K562 (cell line): ENCODE measurements around the gene HPSE2. TPM values are rescaled to one million over a fixed set of nuclear protein-coding genes. Genes with fewer than 3 reads are reported as not detected.

Source experiments
- ATAC-seq: fragments of 200-7000 bp; cut with Tn5 transposase; 3 replicates; pipeline ENCODE4 v1.9.1; 2020; ENCODE audit warnings: moderate library complexity
- BruUV-seq: library from RNA; stranded (reverse); fragments of 400-500 nt; replicated peaks from 2 replicates; lab custom pipeline; 2021; lab: Mats Ljungman, UMichigan
- CTCF ChIA-PET: fragments of 300-600 bp; formaldehyde crosslinking; extraction: SDS; loops from one replicate; lab custom pipeline; 2021; ENCODE audit warnings: low intra/inter-chr PET ratio; lab: Yijun Ruan, JAX
- POLR2A ChIA-PET: fragments of 300-600, 350-650 bp; sonication (Branson Sonifier 250); formaldehyde crosslinking; extraction: SDS; loops from one replicate; lab custom pipeline; 2021; ENCODE audit warnings: antibody characterized with exemption, inconsistent platforms; lab: Yijun Ruan, JAX
- DNase-seq, 4 experiments: peaks; one replicate each; pipeline versions ENCODE4 v3.0.0 to v3.0.0-alpha.2; 2011 to 2018; ENCODE audit warnings: low spot score in 3 of 4, mixed read lengths in 3 of 4; ENCODE audit errors: extremely low read depth in 1 of 4
- FAIRE-seq: peaks from 2 replicates; lab custom pipeline; 2011; peaks lifted over from hg19 to GRCh38; lab: Jason Lieb, UNC
- H2AFZ ChIP-seq: 2 replicates; pipeline ENCODE4 v1.6.0; 2011; ENCODE audit warnings: low read depth, low read length, control low read depth, inconsistent platforms
- H3K27ac ChIP-seq: fragments of 200-600 bp; 3 replicates; pipeline ENCODE4 v1.8.0; 2011; ENCODE audit warnings: low read depth, mild to moderate bottlenecking, control low read depth, inconsistent platforms, low read length, moderate library complexity, mixed read lengths; ENCODE audit errors: extremely low read depth
- H3K27me3 ChIP-seq, 2 experiments: fragments of 300-600 bp in 1 of 2; 2 replicates in 1 of 2; 3 replicates in 1 of 2; pipeline versions ENCODE4 v1.6.0 to v1.8.0; 2011; ENCODE audit warnings: inconsistent platforms in 2 of 2, low read length in 2 of 2, mild to moderate bottlenecking in 1 of 2, mixed read lengths in 1 of 2, moderate library complexity in 1 of 2; ENCODE audit not compliant: control insufficient read depth in 2 of 2, insufficient read depth in 2 of 2
- H3K36me3 ChIP-seq: fragments of 300-600 bp; 3 replicates; pipeline ENCODE4 v1.8.0; 2011; ENCODE audit warnings: mild to moderate bottlenecking, low read length, inconsistent platforms; ENCODE audit not compliant: control insufficient read depth, insufficient read depth
- H3K4me1 ChIP-seq, 2 experiments: fragments of 200-600 bp in 1 of 2; replicated peaks in 1 of 2; 2 replicates in 1 of 2; 3 replicates in 1 of 2; pipeline versions ENCODE4 v1.5.1 to v1.8.0; 2011; ENCODE audit warnings: inconsistent platforms in 2 of 2, low read length in 2 of 2, mild to moderate bottlenecking in 1 of 2, mixed read lengths in 1 of 2, moderate library complexity in 1 of 2; ENCODE audit not compliant: control insufficient read depth in 2 of 2, insufficient read depth in 2 of 2
- H3K4me2 ChIP-seq: 2 replicates; pipeline ENCODE4 v1.6.1; 2011; ENCODE audit warnings: low read length, control low read depth, inconsistent platforms, mixed read lengths; ENCODE audit not compliant: insufficient read depth
- H3K4me3 ChIP-seq: fragments of 200-600 bp; sonication (generic), shearing (Covaris generic); 2 replicates; pipeline ENCODE4 v1.5.1; 2016; ENCODE audit warnings: control low read depth, inconsistent platforms
- H3K79me2 ChIP-seq: fragments of 200-600 bp; 3 replicates; pipeline ENCODE4 v1.8.0; 2011; ENCODE audit warnings: low read length, inconsistent platforms; ENCODE audit not compliant: control insufficient read depth, insufficient read depth
- H3K9ac ChIP-seq, 2 experiments: 2 replicates each; pipeline versions ENCODE4 v1.6.0 to v1.6.1; 2011; ENCODE audit warnings: low read depth in 2 of 2, low read length in 2 of 2, control low read depth in 1 of 2, inconsistent platforms in 1 of 2, mild to moderate bottlenecking in 1 of 2, mixed read lengths in 1 of 2; ENCODE audit not compliant: insufficient read depth in 1 of 2
- H3K9me1 ChIP-seq: one replicate; pipeline ENCODE4 v1.6.0; 2011; ENCODE audit warnings: inconsistent platforms, mild to moderate bottlenecking, low read length, moderate library complexity; ENCODE audit not compliant: control insufficient read depth, insufficient read depth
- H3K9me3 ChIP-seq: replicated peaks from 2 replicates; pipeline ENCODE4 v1.5.1; 2011; ENCODE audit warnings: low read depth, low read length, inconsistent platforms; ENCODE audit not compliant: control insufficient read depth, insufficient read depth
- H4K20me1 ChIP-seq: replicated peaks from 2 replicates; pipeline ENCODE4 v1.6.1; 2011; ENCODE audit warnings: low read length, inconsistent platforms, mixed read lengths; ENCODE audit not compliant: control insufficient read depth, insufficient read depth
- CBX3 ChIP-seq, 2 experiments: IDR thresholded peaks; 1 replicate in 1 of 2; 2 replicates in 1 of 2; pipeline ENCODE4 v1.6.1; 2012; ENCODE audit warnings: inconsistent platforms in 2 of 2, low read length in 2 of 2, borderline replicate concordance in 1 of 2, control low read depth in 1 of 2
- CBX8 ChIP-seq: fragments of 200-600 bp; sonication (generic); IDR thresholded peaks from 2 replicates; pipeline ENCODE4 v1.6.1; 2012; ENCODE audit warnings: borderline replicate concordance, mixed run types, low read depth, mild to moderate bottlenecking, moderate library complexity, mixed read lengths, low read length, control low read depth, inconsistent platforms; ENCODE audit not compliant: poor library complexity, severe bottlenecking; ENCODE audit errors: extremely low read depth
- FOXM1 ChIP-seq, 2 experiments: fragments of 450-650 bp in 1 of 2; sonication (generic) in 1 of 2; formaldehyde crosslinking in 1 of 2; IDR thresholded peaks; 2 replicates each; pipeline versions ENCODE4 v1.6.1 to v1.9.0; 2017 to 2022; ENCODE audit warnings: low read depth in 2 of 2, mild to moderate bottlenecking in 2 of 2, missing genetic modification reagents in 1 of 2, moderate library complexity in 1 of 2
- KDM1A ChIP-seq, 2 experiments: fragments of 450-650 bp; IDR thresholded peaks; 2 replicates each; pipeline ENCODE4 v1.6.1; 2016; ENCODE audit warnings: mild to moderate bottlenecking in 2 of 2
- MITF ChIP-seq: IDR thresholded peaks from 2 replicates; pipeline ENCODE4 v1.6.1; 2014; ENCODE audit warnings: antibody characterized with exemption
- PBX2 ChIP-seq, 2 experiments: IDR thresholded peaks in 1 of 2; conservative IDR thresholded peaks in 1 of 2; 2 replicates each; pipeline ENCODE4 v1.6.1; 2016; ENCODE audit warnings: low read depth in 2 of 2, mild to moderate bottlenecking in 1 of 2, missing compliant biosample characterization in 1 of 2, missing genetic modification characterization in 1 of 2, moderate library complexity in 1 of 2
- POU5F1 ChIP-seq: fragments of 150-350 bp; IDR thresholded peaks from 2 replicates; pipeline ENCODE4 v1.6.1; 2014; ENCODE audit warnings: borderline replicate concordance, low read length, low read depth, mild to moderate bottlenecking; ENCODE audit not compliant: partially characterized antibody
- SMARCA4 ChIP-seq: fragments of 450-650 bp; IDR thresholded peaks from 2 replicates; pipeline ENCODE4 v1.6.1; 2016
- ZKSCAN1 ChIP-seq: fragments of 150-350 bp; IDR thresholded peaks from 2 replicates; pipeline ENCODE4 v1.6.1; 2016; ENCODE audit warnings: low read depth, low read length
- ZNF274 ChIP-seq: IDR thresholded peaks from 2 replicates; pipeline ENCODE4 v1.6.1; 2011; ENCODE audit warnings: low read depth, mild to moderate bottlenecking, low read length, moderate library complexity, borderline replicate concordance
- ZNF41 ChIP-seq: fragments of 250-450 bp; sonication (Bioruptor Pico); conservative IDR thresholded peaks from 2 replicates; pipeline ENCODE4 v1.4.0; 2020; ENCODE audit warnings: mild to moderate bottlenecking
- WGBS: fragments of 100-300 bp; shearing (Covaris generic); methylation state at CpG from one replicate; pipeline ENCODE4 v1.1.6; 2016; ENCODE audit warnings: low coverage, mixed read lengths; ENCODE audit not compliant: insufficient coverage; ENCODE audit errors: missing lambda C conversion rate; 5-methylcytosine and 5-hydroxymethylcytosine counted together
- in situ Hi-C: fragments of 300-500 bp; cut with MboI; formaldehyde crosslinking; loops from 4 replicates; pipeline ENCODE4 v1.15.0; 2018; ENCODE audit warnings: inconsistent platforms, mixed read lengths
- intact Hi-C: fragments of 100-400 bp; cut with micrococcal nuclease; formaldehyde crosslinking; loops from 2 replicates; pipeline ENCODE4 v1.14.2; 2022
- polyA plus RNA-seq, 8 experiments: library from polyadenylated mRNA; depleted of rRNA in 4 of 8; stranded (reverse) in 5 of 8; unstranded in 3 of 8; fragments of >200 nt; fragmentation: Nextera tagmentation in 2 of 8; fragmentation: Illumina TruSeq in 1 of 8; extraction: Ambion mirVana in 2 of 8; extraction: Trizol in 1 of 8; gene quantifications; 2 replicates each; pipeline versions ENCODE4 v1.2.1 to v1.2.3, GENCODE V29; 2011 to 2014; ENCODE audit warnings: inconsistent platforms in 1 of 8, missing spikeins in 1 of 8
- total RNA-seq, 7 experiments: library from RNA; depleted of rRNA in 6 of 7; stranded (reverse); fragments of >200 nt in 6 of 7; fragmentation: Illumina TruSeq in 2 of 7; extraction: Trizol in 2 of 7; gene quantifications; 2 replicates each; pipeline versions ENCODE4 v1.2.1 to v1.2.3, GENCODE V29; 2011 to 2021; ENCODE audit warnings: low replicate concordance in 1 of 7

Gene HPSE2
- total and polyA plus RNA-seq, 9 of the 15 experiments (the other 6 are each of a cell fraction or from before 2014, with no cell fraction given), result 0.03 to 0.10 (median 0.04) TPM; not detected in 2

- WGBS, result 0% methylated on average over 2 of the region's 2 CpGs
- no peak for ATAC-seq
- Histone ChIP-seq H4K20me1 (no peaks in the 10 kb centered on the region), H3K9me3 (no peaks in the 10 kb centered on the region)
- FAIRE-seq, result no peak
- no TSS peak for BruUV-seq
- CTCF ChIA-PET, result no interaction called here
- intact Hi-C loops (no loop called here), in situ Hi-C loops (no loop called here)
- no peak for TF ChIP-seq PBX2 (CRISPR knock-in tag; IDR thresholded peaks at IDR 0.05; ENCODE audit: low read depth)
- no peak for TF ChIP-seq PBX2 (tag; conservative IDR thresholded peaks at IDR 0.05; ENCODE audit: low read depth)
- TF ChIP-seq CBX3 (IDR thresholded peaks at IDR 0.05; ENCODE audit: borderline replicate concordance in 1 of 2, low read length in 2 of 2), result no peak
- TF ChIP-seq ZKSCAN1, result no peak
- TF ChIP-seq ZNF274, result no peak
- no peak for TF ChIP-seq POU5F1
- TF ChIP-seq ZNF41 (CRISPR knock-in tag), result no peak
- no peak for TF ChIP-seq CBX8
- TF ChIP-seq SMARCA4, result no peak
- no peak for TF ChIP-seq KDM1A (IDR thresholded peaks at IDR 0.05)
- no peak for TF ChIP-seq FOXM1 (IDR thresholded peaks at IDR 0.05; ENCODE audit: low read depth)
- no peak for TF ChIP-seq FOXM1 (CRISPR knock-in tag; IDR thresholded peaks at IDR 0.05; ENCODE audit: low read depth)
- TF ChIP-seq MITF, result no peak
- TF ChIP-seq, all 486 proteins: peak for 0
- no peaks in the 10 kb centered on the region for H3K4me1 ChIP-seq
- H3K36me3 ChIP-seq, result no peaks in the 10 kb centered on the region
- H3K4me2 ChIP-seq, result no peak overlapping the region
- H3K9me1 ChIP-seq, result no peaks in the 10 kb centered on the region
- H3K27ac ChIP-seq, result no peak overlapping the region
- no peak overlapping the region for H3K4me3 ChIP-seq
- POLR2A ChIA-PET, result interaction anchor here (0.6 to 1.0 kb wide), 2 partner anchors 22 to 179 kb away, joined by 4 read pairs; no protein-coding TSS in a partner anchor
- H3K9ac ChIP-seq, result no peak overlapping the region
- no peaks in the 10 kb centered on the region for H3K79me2 ChIP-seq
- DNase-seq, result no peak
- H2AFZ ChIP-seq, result no peak overlapping the region
- H3K27me3 ChIP-seq, result no peaks in the 10 kb centered on the region; a peak in 1 of 5 replicates
Measured at GRCh38 chr10:98649170-98649569, 586.5 kb downstream of the HPSE2 start.
